ENCODE data around the gene STAG1. TPM values are rescaled to one million over a fixed set of nuclear protein-coding genes. Genes with fewer than 3 reads are reported as not detected.

STAG1 gene
- total RNA-seq, 1 experiment from 2014 or later, result 34.6 TPM

DNA sequence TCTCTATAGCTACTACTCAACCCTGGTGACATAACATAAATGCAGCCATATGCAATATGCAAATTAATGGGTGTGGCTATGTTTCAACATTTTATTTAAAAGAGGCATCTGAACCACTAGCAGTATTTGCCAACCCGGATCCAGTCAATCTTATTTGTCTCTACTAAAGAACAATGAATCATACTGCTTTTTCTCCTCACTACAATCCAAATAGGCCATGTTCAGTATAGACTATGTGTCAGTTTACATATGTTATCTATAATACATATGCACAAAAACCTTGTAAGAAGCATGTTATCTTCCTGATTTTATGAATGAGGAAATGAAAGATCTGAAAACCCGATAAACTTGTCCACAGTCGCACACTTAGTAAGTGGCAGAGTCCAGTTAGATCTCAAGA, 125.7 kb downstream of the STAG1 start:
- peaks cover 3% of the 10 kb centered on the region; the same call in 1 of the 2 replicates for H3K4me1 ChIP-seq (ENCODE audit: insufficient read depth, low read length)
- WGBS (ENCODE audit: extremely low coverage, insufficient read length, low lambda C conversion rate), result no CpG with 5 or more reads among the region's 3 CpGs

More for the DNA sequence above, 125.7 kb downstream of the STAG1 start:
- Mint-ChIP-seq H3K4me1 (peaks cover 10 to 12% of the 10 kb centered on the region in 2 experiments), H3K9me3 (no peaks in the 10 kb centered on the region), H3K4me3 (no peak overlapping the region), H3K36me3 (ENCODE audit: insufficient read depth in 1 of 3, low read depth in 3 of 3) (peaks cover 2 to 7% (median 2%) of the 10 kb centered on the region in 3 experiments; a peak in 3 of 7 replicates), H3K27ac (no peak overlapping the region), H3K27me3 (ENCODE audit: low read depth) (no peaks in the 10 kb centered on the region)
- Histone ChIP-seq H3K23ac (ENCODE audit: insufficient read length, low read depth, low read length) (no peak overlapping the region), H3K23me2 (ENCODE audit: insufficient read length, low read depth, low read length, poor library complexity, severe bottlenecking) (no peaks in the 10 kb centered on the region), H2AFZ (ENCODE audit: low read length) (no peak overlapping the region), H2AK5ac (ENCODE audit: insufficient read length, low read length) (no peak overlapping the region), H3K56ac (ENCODE audit: insufficient read length, low read depth, low read length) (no peak overlapping the region), H3K79me1 (ENCODE audit: insufficient read depth, low read depth, low read length, poor library complexity, severe bottlenecking) (no peaks in the 10 kb centered on the region), H3K27me3 (ENCODE audit: insufficient read depth, low read length) (no peaks in the 10 kb centered on the region), H4K20me1 (ENCODE audit: control insufficient read depth, insufficient read depth, insufficient read length) (no peaks in the 10 kb centered on the region), H4K91ac (ENCODE audit: insufficient read length, low read depth, low read length) (no peak overlapping the region), H3K9ac (ENCODE audit: extremely low read depth, insufficient read length, low read length) (no peak overlapping the region), H4K5ac (ENCODE audit: insufficient read length, low read depth, low read length) (no peak overlapping the region), H3K14ac (ENCODE audit: insufficient read depth, low read length) (no peak overlapping the region), H4K8ac (replicated peaks; ENCODE audit: insufficient read length, low read depth, low read length) (no peak overlapping the region), H3K79me2 (ENCODE audit: insufficient read depth, low read length) (no peaks in the 10 kb centered on the region), H2BK20ac (ENCODE audit: low read depth, low read length, poor library complexity, severe bottlenecking) (no peak overlapping the region), H3K18ac (ENCODE audit: insufficient read length, low read depth, low read length) (no peak overlapping the region), H3K27ac (ENCODE audit: insufficient read length, low read depth, low read length) (no peak overlapping the region), H3K9me3 (ENCODE audit: control insufficient read depth, low read depth, low read length) (no peaks in the 10 kb centered on the region), H2BK120ac (ENCODE audit: low read depth, low read length, poor library complexity, severe bottlenecking) (no peak overlapping the region), H2BK15ac (ENCODE audit: low read depth, low read length) (no peak overlapping the region), H3K4ac (ENCODE audit: low read depth, low read length) (no peak overlapping the region), H3T11ph (ENCODE audit: low read length) (no peak overlapping the region), H2BK5ac (ENCODE audit: insufficient read length, low read length) (no peak overlapping the region), H3K4me2 (ENCODE audit: insufficient read depth, insufficient read length, low read length) (no peak overlapping the region), H2BK12ac (ENCODE audit: insufficient read length, low read depth, low read length) (no peak overlapping the region)
- no peak for TF ChIP-seq CTCF (conservative IDR thresholded peaks at IDR 0.05)
- no peak for DNase-seq

All from H9 (cell line).